HG03196 (cell line): ENCODE results near the gene IRF2.

Source experiments
- ATAC-seq: cut with Tn5 transposase; IDR thresholded peaks from one replicate; pipeline ENCODE4 v1.9.1; 2021; ENCODE audit not compliant: unreplicated experiment

IRF2 gene

GRCh38 chr4:184475096-184475461 is 729 bp upstream of the IRF2 start:
- peak; percentile 7 for ATAC-seq

- no peak for ATAC-seq
These were observed 669 bp downstream of the IRF2 start for GRCh38 chr4:184473499-184474262.

- ATAC-seq = peak; percentile 26
These were observed 1.5 kb downstream of the IRF2 start for GRCh38 chr4:184472614-184473498.

- no peak for ATAC-seq
These were observed 2.3 kb downstream of the IRF2 start for GRCh38 chr4:184471881-184472613.

GRCh38 chr4:184470785-184471110 is 3.6 kb downstream of the IRF2 start:
- ATAC-seq = no peak

GRCh38 chr4:184466634-184467033 is 7.7 kb downstream of the IRF2 start:
- no peak for ATAC-seq

- no peak for ATAC-seq
These were observed 9.4 kb downstream of the IRF2 start for GRCh38 chr4:184464759-184465454.

GRCh38 chr4:184463856-184464255 is 10.5 kb downstream of the IRF2 start:
- ATAC-seq = no peak

- ATAC-seq = no peak
These were observed 11.2 kb downstream of the IRF2 start for GRCh38 chr4:184463158-184463557.

GRCh38 chr4:184462724-184463123 is 11.6 kb downstream of the IRF2 start:
- no peak for ATAC-seq

- ATAC-seq = no peak
These were observed 12.5 kb downstream of the IRF2 start for GRCh38 chr4:184461711-184462441.

- no peak for ATAC-seq
These were observed 13.7 kb downstream of the IRF2 start for GRCh38 chr4:184460499-184461285.

GRCh38 chr4:184459413-184459812 is 14.9 kb downstream of the IRF2 start:
- ATAC-seq = no peak

GRCh38 chr4:184457535-184458249 is 16.7 kb downstream of the IRF2 start:
- ATAC-seq = no peak

- no peak for ATAC-seq
These were observed 18.0 kb downstream of the IRF2 start for GRCh38 chr4:184456337-184456736.

GRCh38 chr4:184455299-184455698 is 19.1 kb downstream of the IRF2 start:
- no peak for ATAC-seq

GRCh38 chr4:184453365-184454160 is 20.8 kb downstream of the IRF2 start:
- peak; percentile 68 for ATAC-seq

GRCh38 chr4:184452740-184453139 is 21.6 kb downstream of the IRF2 start:
- ATAC-seq = no peak
